Stimulated activated CD8-positive, alpha-beta memory T cell treated with anti-CD3 and anti-CD28 coated beads, Interleukin-12 subunit alpha, Interleukin-12 subunit beta, amount 100 ng/mL, for 24 hours (primary cell): ENCODE measurements around the gene MAML3.

ENCODE experiments used
- DNase-seq: peaks from one replicate; pipeline ENCODE4 v3.0.0-alpha.2; 2020; ENCODE audit errors: extremely low read depth

Gene MAML3

DNA sequence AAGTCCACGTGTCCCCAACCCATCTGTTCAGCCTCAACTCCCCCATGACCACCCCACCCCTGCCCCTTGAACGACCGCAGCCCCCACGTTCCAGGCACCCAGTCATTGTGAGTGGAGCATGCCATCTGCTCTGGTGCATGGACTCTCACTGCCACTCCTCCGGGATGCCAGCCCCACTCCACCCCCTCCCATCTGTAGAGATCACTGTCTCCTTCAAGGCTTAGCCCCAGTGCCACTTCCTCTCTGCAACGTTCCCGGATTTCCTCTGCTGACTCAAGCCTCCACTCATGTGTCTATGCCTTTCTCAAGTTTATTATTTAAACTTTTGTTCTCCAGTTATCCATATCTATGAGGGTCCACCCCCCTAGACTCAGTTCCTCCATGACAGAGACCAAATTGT lies 54.0 kb downstream of the MAML3 start:
- no peak for DNase-seq

DNA sequence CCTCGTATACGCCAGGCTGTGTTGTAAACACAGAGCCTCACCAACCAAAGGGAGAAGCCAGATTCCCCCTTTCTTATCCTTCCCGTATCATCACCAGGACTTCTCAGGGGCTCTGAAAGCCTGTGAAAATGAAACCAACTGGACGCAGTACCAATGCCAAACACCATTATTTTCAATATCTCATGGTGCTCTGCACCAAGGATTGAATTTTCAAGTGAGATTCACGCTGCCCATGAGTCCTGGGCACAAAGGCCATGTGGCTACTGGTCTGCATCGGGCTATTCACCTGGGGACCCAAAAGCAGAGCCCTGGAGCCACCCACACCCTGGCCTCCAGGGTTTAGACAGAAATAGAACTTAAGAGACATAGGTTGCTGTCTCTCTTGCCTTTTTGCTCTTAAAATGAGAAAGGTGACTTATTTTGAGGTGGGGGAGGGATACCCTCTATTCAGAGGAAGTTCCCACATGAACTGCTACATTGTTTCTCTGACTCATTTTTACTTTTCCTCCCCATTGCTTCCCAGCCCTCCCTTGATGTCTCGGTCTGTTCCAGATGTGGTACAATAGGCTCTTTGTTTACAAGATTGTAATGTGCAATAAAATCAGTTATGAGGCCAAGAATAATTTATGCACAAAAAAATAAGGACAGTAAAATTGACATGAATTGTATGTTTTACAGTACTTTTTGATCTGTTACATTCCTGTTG lies 55.4 kb downstream of the MAML3 start:
- DNase-seq: no peak

GRCh38 chr4:140097572-140097971 lies 56.4 kb downstream of the MAML3 start:
- no peak for DNase-seq

GRCh38 chr4:140096921-140097320 lies 57.1 kb downstream of the MAML3 start:
- no peak for DNase-seq

DNA sequence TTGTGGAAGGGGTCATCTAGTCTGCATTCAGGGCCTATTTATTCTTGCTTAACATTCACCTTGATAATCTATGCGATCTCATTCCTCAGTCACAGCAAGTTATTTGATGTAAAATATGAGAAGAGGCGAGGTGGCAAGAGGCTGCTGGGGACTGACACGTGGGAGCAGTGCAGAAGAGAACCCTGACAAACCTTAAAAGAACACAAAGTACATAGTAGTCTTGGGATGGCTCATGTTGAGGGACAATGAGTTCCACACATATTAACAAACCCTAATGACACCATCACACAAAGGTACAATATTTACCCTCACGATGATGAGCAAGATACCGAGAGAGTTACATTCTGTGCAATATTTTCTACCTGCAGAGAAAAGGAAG lies 57.5 kb downstream of the MAML3 start:
- DNase-seq: no peak

DNA sequence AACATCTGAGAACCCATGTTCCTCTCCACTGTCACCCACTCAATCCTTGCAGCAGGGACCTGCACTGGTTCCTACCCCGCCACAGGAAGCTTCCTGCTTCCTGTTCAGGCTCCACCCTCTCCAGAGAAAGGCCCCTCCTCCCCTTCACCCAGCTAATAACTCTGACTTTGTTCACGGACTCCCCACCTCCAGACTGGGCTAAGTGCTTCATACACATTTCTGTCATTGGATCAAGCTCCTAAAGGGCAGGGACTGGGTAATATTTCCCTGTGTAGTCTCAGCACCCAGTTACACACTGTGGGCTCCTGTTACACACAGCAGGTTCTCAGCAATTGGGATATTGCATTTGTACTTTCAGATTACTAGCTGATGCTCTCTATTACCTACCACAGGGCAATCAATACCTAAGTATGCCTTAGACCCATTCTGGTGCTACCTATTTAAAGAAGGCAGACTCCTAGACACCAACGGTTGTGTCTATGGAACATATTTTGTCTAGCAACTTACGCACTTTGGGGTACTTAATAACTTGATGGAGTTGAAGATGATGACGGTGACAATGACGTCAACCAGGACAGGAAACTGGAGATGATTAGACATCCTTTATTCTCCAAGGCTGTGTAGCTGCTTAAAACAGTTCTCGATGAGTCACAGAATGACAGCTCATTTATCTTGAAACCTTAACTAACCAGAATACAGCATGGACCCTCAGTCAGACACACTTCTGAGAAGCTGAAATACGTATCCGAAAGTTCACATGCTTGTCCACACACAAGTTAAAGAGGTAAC lies 58.1 kb downstream of the MAML3 start:
- DNase-seq: no peak

GRCh38 chr4:140094438-140095420 lies 59.3 kb downstream of the MAML3 start:
- DNase-seq: no peak

DNA sequence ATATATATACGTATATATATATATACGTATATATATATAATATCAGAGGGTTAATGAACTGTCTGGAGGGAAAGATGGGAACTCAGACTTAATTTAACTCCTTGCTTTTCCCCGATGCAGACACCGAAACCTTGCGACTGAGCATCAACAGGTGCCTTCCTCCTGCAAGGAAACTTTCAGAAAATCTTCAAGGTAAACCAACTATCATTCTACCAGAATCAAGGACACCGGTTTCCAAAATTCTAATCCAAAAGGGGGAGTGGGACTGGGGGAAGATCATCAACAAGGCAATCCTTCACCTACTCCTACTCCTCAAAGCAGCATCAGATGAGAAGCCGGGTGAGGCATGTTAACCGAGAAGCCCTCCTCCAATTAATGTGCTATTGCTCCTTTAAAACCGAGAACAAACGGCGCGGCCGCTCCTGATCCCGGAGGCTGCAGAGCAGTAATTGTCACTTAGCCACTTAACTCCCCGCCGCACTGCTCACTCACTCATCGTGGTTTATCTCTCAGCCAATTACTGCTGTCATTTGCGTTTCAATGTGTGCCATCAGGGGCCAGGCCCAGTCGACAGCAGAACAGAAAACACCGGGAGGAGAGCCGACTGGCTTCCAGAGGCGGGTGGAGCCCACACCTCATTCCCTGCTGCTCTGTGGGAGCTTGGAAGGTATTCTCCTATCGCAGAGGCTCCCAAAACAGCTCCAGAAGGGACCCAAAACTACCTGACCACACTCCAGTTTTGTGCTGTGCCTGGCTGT lies 61.7 kb downstream of the MAML3 start:
- DNase-seq: no peak

GRCh38 chr4:140091305-140091704 lies 62.7 kb downstream of the MAML3 start:
- no peak for DNase-seq

GRCh38 chr4:140090215-140090731 lies 63.7 kb downstream of the MAML3 start:
- DNase-seq: no peak

DNA sequence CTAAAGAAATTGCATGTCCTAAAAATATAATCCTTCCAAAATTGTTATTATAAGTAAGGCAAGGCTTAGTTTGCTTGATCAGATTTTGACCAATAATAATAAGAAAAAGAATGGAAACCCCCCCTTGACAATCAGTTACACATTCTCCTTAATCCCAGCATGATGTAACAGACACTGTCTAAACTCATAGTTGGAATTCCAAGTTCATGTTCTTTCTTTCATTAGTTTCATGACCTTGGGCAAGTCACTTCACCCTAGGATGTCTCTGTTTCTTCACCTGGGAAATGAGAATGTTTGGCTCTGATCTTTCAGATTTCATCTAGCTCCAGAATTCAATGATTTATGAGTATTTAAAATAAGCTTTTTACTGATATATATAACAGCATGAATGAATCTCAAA lies 64.8 kb downstream of the MAML3 start:
- no peak for DNase-seq

DNA sequence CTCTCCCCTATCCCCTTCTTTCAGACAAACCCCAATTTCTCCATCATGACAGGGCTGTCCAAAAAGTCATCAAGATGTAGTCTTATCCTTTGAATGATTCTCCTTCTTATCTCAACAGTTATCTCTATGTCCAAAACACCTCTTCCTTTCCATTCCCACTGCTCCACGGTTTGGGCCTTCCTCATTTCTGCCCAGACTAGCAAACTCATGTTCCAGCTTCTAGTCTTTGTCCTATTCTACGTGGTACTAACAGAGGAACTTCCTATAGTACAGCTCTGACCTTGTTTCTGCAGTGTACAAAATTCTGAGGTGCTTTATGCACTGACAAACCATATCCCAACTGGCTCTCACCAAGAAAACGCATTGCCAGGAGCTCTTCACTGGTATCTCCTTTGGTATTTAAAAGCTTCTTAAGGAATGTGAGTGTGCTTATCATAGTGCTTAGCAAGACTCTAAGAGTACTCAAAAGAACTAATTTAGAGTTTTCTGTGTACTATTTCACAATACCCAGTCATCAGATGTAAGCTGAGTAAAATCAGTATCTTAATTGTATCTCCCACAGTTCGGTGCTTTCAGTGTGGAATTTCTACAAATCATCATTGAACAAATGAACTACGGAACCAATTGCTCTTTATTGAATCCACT lies 65.5 kb downstream of the MAML3 start:
- DNase-seq: no peak

- no peak for DNase-seq
Observed at GRCh38 chr4:140085881-140086280, 68.1 kb downstream of the MAML3 start.

DNA sequence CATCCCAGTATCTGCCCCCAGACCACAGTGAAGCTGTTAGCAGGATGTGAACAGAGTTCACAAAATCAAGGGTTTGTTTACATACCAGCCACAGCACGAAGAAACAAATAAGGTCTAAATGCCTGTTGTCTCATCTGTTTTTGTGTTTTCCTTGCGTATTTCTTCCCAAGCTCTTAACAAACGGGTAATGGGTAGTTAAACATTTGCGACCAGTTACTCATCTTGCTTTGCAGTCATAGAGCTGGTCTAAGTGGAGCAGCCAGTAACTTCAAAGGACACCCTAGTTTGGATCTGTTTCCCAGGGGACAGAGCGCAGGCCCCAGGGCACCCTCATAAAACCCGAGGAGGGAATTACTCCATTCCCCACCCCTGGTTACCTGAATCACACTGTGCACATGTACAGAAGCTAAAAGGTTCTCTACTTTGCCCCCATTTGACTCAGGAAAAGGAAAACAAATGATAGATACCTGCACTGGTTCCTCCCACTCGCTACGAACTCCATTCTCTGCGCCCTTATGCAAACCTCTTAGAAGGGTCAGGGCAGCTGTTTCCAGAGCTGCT lies 68.8 kb downstream of the MAML3 start:
- no peak for DNase-seq

DNA sequence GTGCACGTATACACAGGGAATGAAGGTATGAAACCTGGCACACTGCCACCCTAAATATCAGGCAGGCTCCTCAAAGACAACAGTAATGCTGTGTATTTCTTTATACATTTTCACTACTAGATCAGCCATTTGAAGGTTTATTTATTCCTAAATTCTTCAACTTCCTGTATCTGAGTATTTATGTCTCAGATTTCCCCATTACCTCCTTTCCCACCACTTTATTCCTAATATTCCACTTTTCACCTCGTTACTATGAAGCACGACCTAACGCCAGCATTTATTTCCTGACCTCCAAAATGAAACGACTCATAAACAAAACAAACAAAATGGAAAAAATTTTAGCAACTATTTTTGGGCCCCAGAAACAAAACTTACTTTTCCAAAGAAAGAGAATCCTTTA lies 69.6 kb downstream of the MAML3 start:
- DNase-seq: no peak

- no peak for DNase-seq
Observed at GRCh38 chr4:140082391-140082755, 71.6 kb downstream of the MAML3 start.

- no peak for DNase-seq
Observed at GRCh38 chr4:140081641-140082390, 72.2 kb downstream of the MAML3 start.

- DNase-seq: no peak
Observed at GRCh38 chr4:140080883-140081282, 73.1 kb downstream of the MAML3 start.

DNA sequence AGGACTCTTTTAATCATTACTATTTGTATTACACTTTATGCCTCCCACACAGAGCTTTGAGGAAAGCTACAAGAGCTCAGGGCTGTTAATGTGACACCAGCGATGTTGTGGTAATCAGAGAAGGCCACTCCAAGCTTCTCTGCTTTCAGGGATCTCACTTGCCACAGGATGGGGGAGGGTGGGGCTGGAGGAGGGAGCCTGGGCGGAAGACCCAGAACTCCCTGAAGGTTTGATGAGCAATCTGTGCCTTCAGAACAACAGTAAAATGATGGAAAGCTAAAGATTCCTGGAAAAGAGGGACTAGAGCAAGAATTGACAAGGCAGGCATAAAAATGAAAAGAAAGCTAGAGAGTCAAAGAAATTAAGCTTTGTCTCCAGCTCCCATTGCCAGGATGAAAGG lies 75.6 kb downstream of the MAML3 start:
- no peak for DNase-seq

DNA sequence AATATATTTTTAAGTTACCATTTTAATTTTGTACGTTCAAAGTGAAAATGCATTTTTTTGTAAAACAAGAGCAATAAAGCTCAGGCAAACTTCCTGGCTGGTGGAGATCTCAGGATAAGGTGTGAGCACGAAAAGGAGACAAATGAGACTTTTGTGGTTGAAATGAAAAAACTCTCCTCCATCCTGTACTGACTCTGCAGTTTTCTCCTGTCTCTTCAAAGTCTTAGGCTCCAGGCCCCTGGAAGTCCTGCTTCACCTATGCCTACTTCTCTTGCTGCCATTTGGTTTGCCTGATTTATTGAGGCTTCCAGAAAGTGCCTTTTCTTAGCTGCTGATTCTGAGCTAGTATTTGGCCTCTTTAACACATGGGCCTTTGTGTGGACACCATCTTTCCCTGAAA lies 77.7 kb downstream of the MAML3 start:
- DNase-seq: no peak
